HG03280 (cell line): ENCODE data around the gene SULT4A1.

Experiments
- ATAC-seq: cut with Tn5 transposase; IDR thresholded peaks from one replicate; pipeline ENCODE4 v1.9.1; 2021; ENCODE audit warnings: mild to moderate bottlenecking, moderate library complexity; ENCODE audit not compliant: unreplicated experiment

SULT4A1 gene

GRCh38 chr22:43861529-43861928, 784 bp downstream of the SULT4A1 start:
- ATAC-seq = no peak

GRCh38 chr22:43860831-43861230, 1.5 kb downstream of the SULT4A1 start:
- no peak for ATAC-seq

- ATAC-seq = no peak
These were observed 2.2 kb downstream of the SULT4A1 start for GRCh38 chr22:43860126-43860525.

GRCh38 chr22:43859621-43860020, 2.7 kb downstream of the SULT4A1 start:
- no peak for ATAC-seq

GRCh38 chr22:43859176-43859575, 3.1 kb downstream of the SULT4A1 start:
- ATAC-seq = no peak

GRCh38 chr22:43858156-43858895, 4.0 kb downstream of the SULT4A1 start:
- ATAC-seq = no peak

GRCh38 chr22:43857367-43857766, 4.9 kb downstream of the SULT4A1 start:
- no peak for ATAC-seq

- no peak for ATAC-seq
These were observed 6.9 kb downstream of the SULT4A1 start for GRCh38 chr22:43855431-43855830.

GRCh38 chr22:43854786-43855271, 7.5 kb downstream of the SULT4A1 start:
- ATAC-seq = no peak

GRCh38 chr22:43854121-43854785, 8.1 kb downstream of the SULT4A1 start:
- ATAC-seq = no peak

GRCh38 chr22:43853328-43853931, 8.9 kb downstream of the SULT4A1 start:
- ATAC-seq = no peak

- ATAC-seq = no peak
These were observed 9.6 kb downstream of the SULT4A1 start for GRCh38 chr22:43852573-43853327.

GRCh38 chr22:43851979-43852307, 10.4 kb downstream of the SULT4A1 start:
- ATAC-seq = no peak

- no peak for ATAC-seq
These were observed 11.0 kb downstream of the SULT4A1 start for GRCh38 chr22:43851058-43851978.

- no peak for ATAC-seq
These were observed 11.8 kb downstream of the SULT4A1 start for GRCh38 chr22:43850529-43850928.

- ATAC-seq = no peak
These were observed 12.6 kb downstream of the SULT4A1 start for GRCh38 chr22:43849731-43850130.

- no peak for ATAC-seq
These were observed 13.7 kb downstream of the SULT4A1 start for GRCh38 chr22:43848366-43849171.

- no peak for ATAC-seq
These were observed 14.7 kb downstream of the SULT4A1 start for GRCh38 chr22:43847376-43848289.
